Stimulated activated naive B cell treated with anti-CD40 and anti-IgM and Interleukin-4, amounts not matched to agents 10 μg/mL and 1 μg/mL and 100 μg/mL, for 72 hours (primary cell): ENCODE measurements around the gene UTS2.

ENCODE experiments used
- ATAC-seq, 2 donors: fragments of 150-1000 bp; cut with Tn5 transposase; replicated peaks; 2 replicates each; pipeline ENCODE4 v1.10.0; 2021; ENCODE audit warnings: moderate library complexity in 1 of 2
- DNase-seq: peaks from one replicate; pipeline ENCODE4 v3.0.0; 2021
- H3K27ac Mint-ChIP-seq: one replicate; pipeline ENCODE4 v1.8.0; 2022; ENCODE audit warnings: mild to moderate bottlenecking, mixed read lengths
- H3K27me3 Mint-ChIP-seq, 2 donors: one replicate each; pipeline ENCODE4 v1.8.0; 2022; ENCODE audit warnings: mixed read lengths in 2 of 2
- H3K36me3 Mint-ChIP-seq, 2 donors: one replicate each; pipeline ENCODE4 v1.8.0; 2022; ENCODE audit warnings: mixed read lengths in 2 of 2, mild to moderate bottlenecking in 1 of 2
- H3K4me1 Mint-ChIP-seq, 2 donors: one replicate each; pipeline ENCODE4 v1.8.0; 2022; ENCODE audit warnings: mixed read lengths in 2 of 2, mild to moderate bottlenecking in 1 of 2
- H3K4me3 Mint-ChIP-seq, 2 donors: one replicate each; pipeline ENCODE4 v1.8.0; 2022; ENCODE audit warnings: mild to moderate bottlenecking in 2 of 2, mixed read lengths in 2 of 2, moderate library complexity in 1 of 2
- H3K9me3 Mint-ChIP-seq, 2 donors: one replicate each; pipeline ENCODE4 v1.8.0; 2022; ENCODE audit warnings: mixed read lengths in 2 of 2, mild to moderate bottlenecking in 1 of 2

UTS2 gene

GRCh38 chr1:7811476-7811875 lies 41.4 kb downstream of the UTS2 start:
- H3K9me3 Mint-ChIP-seq = peaks cover 14 to 19% of the 10 kb centered on the region in 2 donors
- DNase-seq (no peak), ATAC-seq (no peak)
- H3K27me3 Mint-ChIP-seq = peaks cover 0 to 6% of the 10 kb centered on the region in 2 donors
- no peaks in the 10 kb centered on the region for H3K4me1 Mint-ChIP-seq
- no peak overlapping the region for H3K27ac Mint-ChIP-seq
- H3K36me3 Mint-ChIP-seq = peaks cover 17 to 18% of the 10 kb centered on the region in 2 donors
- H3K4me3 Mint-ChIP-seq = no peak overlapping the region

- H3K27ac Mint-ChIP-seq = no peak overlapping the region
- H3K4me3 Mint-ChIP-seq = no peak overlapping the region
- H3K9me3 Mint-ChIP-seq = peaks cover 14 to 19% of the 10 kb centered on the region in 2 donors
- H3K4me1 Mint-ChIP-seq = no peaks in the 10 kb centered on the region
- DNase-seq (no peak), ATAC-seq (no peak)
- H3K36me3 Mint-ChIP-seq = peaks cover 17 to 18% of the 10 kb centered on the region in 2 donors
- H3K27me3 Mint-ChIP-seq = peaks cover 0 to 6% of the 10 kb centered on the region in 2 donors
These were observed 42.5 kb downstream of the UTS2 start for GRCh38 chr1:7810395-7810794.

DNA sequence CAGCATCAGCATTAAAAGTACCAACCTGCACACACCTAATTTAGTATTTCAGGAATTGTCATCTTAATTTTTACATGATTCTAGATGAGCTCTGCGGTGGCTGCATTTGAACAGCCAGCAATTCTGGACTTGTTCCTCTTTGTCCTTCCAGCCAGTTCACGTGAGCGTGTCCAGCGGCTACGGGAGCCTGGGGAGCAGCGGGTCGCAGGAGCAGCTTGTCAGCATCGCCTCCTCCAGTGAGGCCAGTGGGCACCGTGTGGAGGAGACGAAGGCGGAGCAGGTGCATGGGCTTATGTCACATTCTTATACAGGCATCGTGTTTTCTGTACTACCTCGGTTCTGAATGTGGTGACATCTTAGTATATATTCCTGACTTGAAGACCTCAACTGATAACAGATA lies 43.1 kb downstream of the UTS2 start:
- H3K27me3 Mint-ChIP-seq = peaks cover 0 to 6% of the 10 kb centered on the region in 2 donors

DNA sequence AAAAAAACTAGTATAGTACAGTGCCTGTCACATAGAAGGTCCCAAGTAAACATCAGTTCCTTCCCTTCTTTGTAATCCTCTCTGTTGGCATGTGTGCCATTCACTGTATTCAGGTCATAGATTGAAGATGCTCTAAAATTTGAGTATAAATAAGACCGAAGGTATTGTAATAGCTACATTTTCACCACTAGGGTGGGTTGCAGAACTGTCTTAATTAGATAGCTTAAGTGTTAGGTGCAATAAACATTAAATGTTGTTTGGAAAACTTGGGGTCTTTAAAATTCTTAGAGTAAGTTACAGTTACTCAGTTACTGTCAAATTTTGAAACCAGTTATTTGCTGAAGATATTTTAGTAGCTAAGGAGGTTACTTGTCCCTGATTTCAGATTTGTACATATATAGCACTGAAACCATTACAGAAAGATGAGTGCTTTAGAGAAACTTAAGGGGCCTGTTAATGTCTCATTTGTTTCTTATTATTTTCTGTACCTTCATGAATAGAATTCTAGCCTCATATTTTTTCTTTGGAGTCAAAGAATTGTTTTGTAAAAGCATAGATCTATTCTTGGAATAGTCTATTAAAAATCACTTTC lies 44.5 kb downstream of the UTS2 start:
- peak in 1 of 2 donors; percentile 62 for ATAC-seq
- H3K4me3 Mint-ChIP-seq = no peak overlapping the region
- H3K9me3 Mint-ChIP-seq = peaks cover 4 to 6% of the 10 kb centered on the region in 2 donors
- H3K27me3 Mint-ChIP-seq = no peaks in the 10 kb centered on the region
- no peaks in the 10 kb centered on the region for H3K4me1 Mint-ChIP-seq
- DNase-seq = no peak
- H3K36me3 Mint-ChIP-seq = peaks cover 7 to 13% of the 10 kb centered on the region in 2 donors
- no peak overlapping the region for H3K27ac Mint-ChIP-seq

More for the DNA sequence above, 43.1 kb downstream of the UTS2 start:
- Mint-ChIP-seq H3K27ac (no peak overlapping the region), H3K4me3 (no peak overlapping the region), H3K36me3 (peaks cover 17 to 22% of the 10 kb centered on the region in 2 donors), H3K9me3 (peaks cover 14 to 15% of the 10 kb centered on the region in 2 donors), H3K4me1 (no peaks in the 10 kb centered on the region)
- DNase-seq (no peak), ATAC-seq (no peak)

DNA sequence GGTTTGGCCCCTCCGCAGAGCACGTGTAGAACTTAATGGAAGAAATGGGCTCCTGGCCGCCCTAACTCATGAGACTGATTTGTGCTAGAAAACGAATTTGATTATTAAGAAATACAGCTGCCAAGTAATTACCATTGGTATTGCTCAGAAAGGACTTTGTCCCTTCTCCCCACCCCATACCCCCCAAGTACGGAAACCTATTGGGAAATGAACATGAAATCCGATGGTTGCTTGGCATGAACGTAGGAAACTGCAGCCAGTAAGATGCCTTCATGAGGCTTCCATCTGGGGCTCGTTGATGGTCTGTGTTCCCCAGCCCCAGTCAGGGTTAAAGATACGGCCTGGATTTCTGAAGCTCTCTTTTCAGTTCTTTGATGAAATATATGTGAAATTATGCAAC lies 47.4 kb downstream of the UTS2 start:
- no peak for DNase-seq
- Mint-ChIP-seq H3K4me1 (no peaks in the 10 kb centered on the region), H3K36me3 (peaks cover 2 to 7% of the 10 kb centered on the region in 2 donors), H3K27me3 (no peaks in the 10 kb centered on the region), H3K9me3 (no peaks in the 10 kb centered on the region), H3K4me3 (no peak overlapping the region), H3K27ac (no peak overlapping the region)
- ATAC-seq = no peak
